Hematopoietic multipotent progenitor cell treated with erythropoietin and hydrocortisone succinate and interleukin-3 and kit ligand, for 17 days (in vitro differentiated cells): ENCODE data around the gene HPN.

ENCODE experiments used
- DNase-seq: peaks from one replicate; pipeline ENCODE4 v3.0.0-alpha.2; 2015; ENCODE audit warnings: low spot score

HPN gene

GRCh38 chr19:35062942-35063341 lies 21.4 kb downstream of the HPN start:
- no peak for DNase-seq

- no peak for DNase-seq
These were observed 22.7 kb downstream of the HPN start for GRCh38 chr19:35063940-35064818.

DNA sequence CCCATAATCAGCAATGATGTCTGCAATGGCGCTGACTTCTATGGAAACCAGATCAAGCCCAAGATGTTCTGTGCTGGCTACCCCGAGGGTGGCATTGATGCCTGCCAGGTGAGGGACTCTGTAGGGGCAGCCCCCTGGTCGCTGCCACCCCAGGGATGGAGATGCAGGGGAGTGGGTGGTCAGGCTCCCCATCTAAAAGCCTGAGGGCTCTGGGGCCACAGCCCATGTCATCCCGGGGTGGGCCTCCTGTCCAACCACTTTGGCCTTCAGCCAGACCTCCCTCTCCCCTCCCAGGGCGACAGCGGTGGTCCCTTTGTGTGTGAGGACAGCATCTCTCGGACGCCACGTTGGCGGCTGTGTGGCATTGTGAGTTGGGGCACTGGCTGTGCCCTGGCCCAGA lies 24.1 kb downstream of the HPN start:
- DNase-seq = no peak

- DNase-seq = no peak
These were observed 24.6 kb downstream of the HPN start for GRCh38 chr19:35066121-35066520.

GRCh38 chr19:35066691-35067563 lies 25.4 kb downstream of the HPN start:
- DNase-seq = peak; percentile 80

DNA sequence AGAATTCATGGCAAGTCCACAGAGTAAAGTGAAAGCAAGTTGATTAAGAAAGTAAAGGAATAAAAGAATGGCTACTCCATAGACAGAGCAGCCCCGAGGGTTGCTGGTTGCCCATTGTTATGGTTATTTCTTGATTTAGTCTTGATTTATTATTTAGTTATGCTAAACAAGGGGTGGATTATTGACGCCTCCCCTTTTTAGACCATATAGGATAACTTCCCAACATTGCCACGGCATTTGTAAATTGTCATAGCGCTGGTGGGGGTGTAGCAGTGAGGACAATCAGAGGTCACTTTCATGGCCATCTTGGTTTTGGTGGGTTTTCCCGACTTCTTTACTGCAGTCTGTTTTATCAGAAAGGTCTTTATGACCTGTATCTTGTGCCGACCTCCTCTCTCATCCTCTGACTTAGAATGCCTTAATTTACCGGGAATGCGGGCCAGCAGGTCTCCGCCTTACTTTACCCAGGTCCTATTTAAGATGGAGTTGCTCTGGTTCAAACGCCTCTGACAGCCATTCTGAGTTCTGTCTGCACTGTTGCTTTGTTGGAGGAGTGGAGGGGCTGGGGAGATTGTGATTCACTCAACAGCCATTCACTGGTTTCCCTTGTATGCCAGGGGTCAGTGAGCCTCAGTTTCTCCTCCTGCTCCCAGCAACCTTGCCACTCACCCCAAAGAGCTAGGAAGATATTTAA lies 27.6 kb downstream of the HPN start:
- no peak for DNase-seq

- no peak for DNase-seq
These were observed 28.2 kb downstream of the HPN start for GRCh38 chr19:35069696-35070095.

GRCh38 chr19:35070471-35070870 lies 28.9 kb downstream of the HPN start:
- DNase-seq = no peak

DNA sequence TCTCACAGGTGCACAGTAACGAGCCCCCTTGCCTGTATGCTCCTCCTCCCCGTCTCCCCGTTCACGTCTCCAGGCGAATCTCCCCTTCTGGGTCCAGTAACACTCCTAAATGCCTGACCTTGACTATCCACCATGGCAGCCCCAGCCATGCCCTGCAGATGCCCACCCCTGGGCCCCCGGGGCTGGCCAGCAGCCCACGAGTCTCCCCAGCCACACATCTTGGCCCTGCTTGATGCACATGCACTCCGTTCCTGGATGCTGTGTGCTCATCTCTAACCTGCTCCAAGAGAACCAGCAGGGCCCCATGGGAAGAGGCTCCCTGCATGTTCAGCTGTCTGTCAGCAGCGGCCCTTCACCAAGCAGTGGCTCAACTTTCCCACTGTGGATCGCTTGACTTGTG lies 32.0 kb downstream of the HPN start:
- DNase-seq = no peak

DNA sequence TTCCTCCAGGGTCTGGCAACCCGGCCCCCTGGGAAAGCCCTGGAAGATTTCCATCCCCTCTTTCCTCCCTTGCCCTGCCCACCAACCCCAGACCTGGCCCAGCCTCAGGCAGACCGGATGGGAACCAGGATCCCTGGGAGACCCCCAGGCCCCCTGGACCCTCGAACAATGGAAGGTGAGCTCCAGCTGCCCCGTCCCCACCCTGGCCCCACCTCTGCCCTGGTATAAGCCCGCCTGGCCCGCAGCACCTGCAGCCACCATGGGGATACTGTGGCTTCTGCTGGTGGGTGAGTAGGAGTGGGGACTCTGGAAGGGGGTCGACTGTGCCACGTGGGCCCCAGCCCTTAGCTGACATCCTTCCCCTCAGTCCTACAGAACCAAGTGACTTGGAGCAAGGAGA lies 32.4 kb downstream of the HPN start:
- no peak for DNase-seq

DNA sequence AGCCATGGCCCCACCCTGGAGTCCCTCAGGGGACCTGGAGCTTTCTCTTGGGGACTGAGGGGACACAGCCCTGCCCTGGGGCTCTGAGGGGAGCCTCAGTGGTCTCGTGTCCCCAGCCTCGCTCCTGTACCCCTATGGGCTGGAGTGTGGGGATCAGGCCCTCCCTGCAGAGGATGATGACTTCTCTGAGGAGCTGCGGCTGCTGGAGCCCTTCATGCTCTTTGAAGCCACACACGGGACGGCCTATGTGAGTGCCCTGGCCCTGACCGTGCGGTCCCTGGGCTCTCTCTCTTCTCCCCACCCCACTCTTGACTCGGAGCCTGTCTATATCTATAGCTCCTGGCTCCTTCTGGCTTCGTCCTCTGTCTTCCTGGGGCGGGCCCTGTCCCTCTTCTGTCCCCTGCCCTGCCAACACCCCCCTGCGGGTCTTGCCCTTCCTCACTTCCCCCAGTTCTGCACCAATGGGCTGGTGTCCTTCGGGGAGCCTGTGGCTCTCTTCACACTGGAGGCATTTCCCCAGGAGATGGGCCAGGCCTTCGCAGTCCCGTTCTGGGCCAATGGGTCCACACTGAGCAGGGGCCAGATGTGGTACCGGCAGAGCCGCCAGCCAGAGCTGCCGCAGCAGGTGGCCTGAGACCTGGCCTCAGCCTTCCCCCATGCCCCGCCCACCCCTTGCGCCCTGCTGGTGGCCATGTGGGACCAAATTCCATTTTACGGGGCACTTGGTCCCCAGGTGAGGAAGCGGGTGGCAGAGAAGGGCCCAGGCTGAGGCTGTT lies 33.1 kb downstream of the HPN start:
- no peak for DNase-seq

- DNase-seq = no peak
These were observed 33.9 kb downstream of the HPN start for GRCh38 chr19:35075202-35076025.

DNA sequence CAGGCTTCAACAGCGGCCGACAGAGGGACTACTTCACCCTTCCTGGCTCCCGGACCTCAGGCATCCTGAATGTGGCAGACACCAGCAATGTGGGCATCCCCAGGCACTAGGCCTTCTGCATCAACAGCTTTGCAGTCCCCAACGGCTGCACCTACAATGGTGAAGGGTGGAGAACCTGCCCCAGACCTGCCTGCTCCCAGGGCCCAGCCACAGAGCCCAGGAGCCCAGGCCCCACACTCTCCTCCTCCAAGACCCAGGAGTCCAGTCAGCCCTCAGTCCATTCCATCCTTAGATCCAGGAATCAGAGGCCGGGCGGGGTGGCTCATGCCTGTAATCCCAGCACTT lies 34.5 kb downstream of the HPN start:
- no peak for DNase-seq

- DNase-seq = no peak
These were observed 35.1 kb downstream of the HPN start for GRCh38 chr19:35076657-35077056.

- DNase-seq = no peak
These were observed 36.1 kb downstream of the HPN start for GRCh38 chr19:35077411-35078223.

DNA sequence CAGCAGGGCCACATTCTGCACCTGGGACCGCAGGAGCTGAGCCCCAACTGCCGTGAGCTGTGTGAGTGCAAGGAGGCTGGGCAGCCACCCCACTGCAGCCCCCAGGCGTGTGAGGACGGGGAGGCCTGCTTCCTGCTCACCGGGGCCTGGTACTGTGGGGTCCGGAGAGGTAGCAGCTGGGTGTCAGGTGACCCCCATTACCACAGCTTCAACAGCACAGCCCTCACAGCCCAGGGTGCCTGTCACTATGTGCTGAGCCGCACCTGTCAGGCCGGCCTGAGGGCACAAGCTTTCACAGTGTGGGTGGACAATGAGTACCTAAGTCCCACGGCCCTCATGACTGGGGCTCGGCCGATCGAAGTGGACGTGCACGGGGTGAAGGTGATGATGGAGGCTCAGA lies 38.3 kb downstream of the HPN start:
- DNase-seq = no peak

DNA sequence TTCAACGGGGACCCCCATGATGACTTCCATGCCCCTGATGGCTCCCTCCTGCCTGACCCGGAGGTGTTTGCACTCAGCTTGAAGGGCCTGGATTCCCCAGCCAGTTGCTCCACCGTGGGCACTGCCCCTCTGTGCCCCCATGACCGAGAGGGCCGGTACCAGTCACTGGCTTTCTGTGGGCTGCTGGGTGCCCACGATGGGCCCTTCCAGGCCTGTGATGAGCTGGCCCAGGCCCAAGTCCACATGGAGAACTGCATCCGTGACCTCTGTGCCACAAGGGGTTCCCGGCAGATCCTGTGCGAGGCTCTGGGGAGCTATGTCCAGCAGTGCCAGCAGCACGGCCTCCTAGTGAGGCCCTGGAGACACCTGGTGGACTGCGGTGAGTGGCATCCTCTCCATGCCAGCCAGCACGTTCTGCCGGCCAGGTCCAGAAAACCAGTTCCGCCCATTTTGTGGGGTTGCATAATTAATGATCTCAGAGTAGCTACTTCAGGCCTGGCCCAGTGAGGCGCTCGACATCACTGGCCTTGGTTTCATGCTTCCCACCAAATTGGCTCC lies 39.2 kb downstream of the HPN start:
- no peak for DNase-seq

DNA sequence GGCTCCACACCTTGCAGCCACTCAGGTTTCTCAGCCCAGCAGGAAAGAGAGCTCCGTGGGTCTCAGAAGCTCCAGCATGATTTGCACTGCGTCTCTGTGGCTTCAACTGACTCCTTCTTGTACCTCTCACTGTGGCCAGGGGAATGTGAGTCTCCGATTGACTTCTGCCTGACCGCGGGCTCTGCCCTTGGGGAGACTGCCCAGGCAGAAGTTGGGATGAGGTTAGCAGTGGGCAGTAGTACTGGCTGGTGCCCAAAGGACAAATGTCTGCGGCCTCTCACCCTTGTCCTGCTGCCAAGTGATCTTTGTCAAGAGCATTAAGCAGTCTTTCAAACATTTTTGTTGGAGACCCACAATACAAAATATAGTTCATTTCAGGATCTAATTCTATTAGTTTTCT lies 39.7 kb downstream of the HPN start:
- DNase-seq = no peak

- DNase-seq = no peak
These were observed 42.4 kb downstream of the HPN start for GRCh38 chr19:35083691-35084508.
